TTC549 (cell line): ENCODE measurements around the gene ADAM23.
"Not testable (repeated sequence)": the region's sequence is repeated elsewhere in the genome, so short reads cannot be mapped to it uniquely, and the experiment has no call there.

Experiments used
- FAIRE-seq: peaks from 2 replicates; lab custom pipeline; 2012; peaks lifted over from hg19 to GRCh38; lab: Jason Lieb, UNC

Gene ADAM23, protein sequence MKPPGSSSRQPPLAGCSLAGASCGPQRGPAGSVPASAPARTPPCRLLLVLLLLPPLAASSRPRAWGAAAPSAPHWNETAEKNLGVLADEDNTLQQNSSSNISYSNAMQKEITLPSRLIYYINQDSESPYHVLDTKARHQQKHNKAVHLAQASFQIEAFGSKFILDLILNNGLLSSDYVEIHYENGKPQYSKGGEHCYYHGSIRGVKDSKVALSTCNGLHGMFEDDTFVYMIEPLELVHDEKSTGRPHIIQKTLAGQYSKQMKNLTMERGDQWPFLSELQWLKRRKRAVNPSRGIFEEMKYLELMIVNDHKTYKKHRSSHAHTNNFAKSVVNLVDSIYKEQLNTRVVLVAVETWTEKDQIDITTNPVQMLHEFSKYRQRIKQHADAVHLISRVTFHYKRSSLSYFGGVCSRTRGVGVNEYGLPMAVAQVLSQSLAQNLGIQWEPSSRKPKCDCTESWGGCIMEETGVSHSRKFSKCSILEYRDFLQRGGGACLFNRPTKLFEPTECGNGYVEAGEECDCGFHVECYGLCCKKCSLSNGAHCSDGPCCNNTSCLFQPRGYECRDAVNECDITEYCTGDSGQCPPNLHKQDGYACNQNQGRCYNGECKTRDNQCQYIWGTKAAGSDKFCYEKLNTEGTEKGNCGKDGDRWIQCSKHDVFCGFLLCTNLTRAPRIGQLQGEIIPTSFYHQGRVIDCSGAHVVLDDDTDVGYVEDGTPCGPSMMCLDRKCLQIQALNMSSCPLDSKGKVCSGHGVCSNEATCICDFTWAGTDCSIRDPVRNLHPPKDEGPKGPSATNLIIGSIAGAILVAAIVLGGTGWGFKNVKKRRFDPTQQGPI

DNA sequence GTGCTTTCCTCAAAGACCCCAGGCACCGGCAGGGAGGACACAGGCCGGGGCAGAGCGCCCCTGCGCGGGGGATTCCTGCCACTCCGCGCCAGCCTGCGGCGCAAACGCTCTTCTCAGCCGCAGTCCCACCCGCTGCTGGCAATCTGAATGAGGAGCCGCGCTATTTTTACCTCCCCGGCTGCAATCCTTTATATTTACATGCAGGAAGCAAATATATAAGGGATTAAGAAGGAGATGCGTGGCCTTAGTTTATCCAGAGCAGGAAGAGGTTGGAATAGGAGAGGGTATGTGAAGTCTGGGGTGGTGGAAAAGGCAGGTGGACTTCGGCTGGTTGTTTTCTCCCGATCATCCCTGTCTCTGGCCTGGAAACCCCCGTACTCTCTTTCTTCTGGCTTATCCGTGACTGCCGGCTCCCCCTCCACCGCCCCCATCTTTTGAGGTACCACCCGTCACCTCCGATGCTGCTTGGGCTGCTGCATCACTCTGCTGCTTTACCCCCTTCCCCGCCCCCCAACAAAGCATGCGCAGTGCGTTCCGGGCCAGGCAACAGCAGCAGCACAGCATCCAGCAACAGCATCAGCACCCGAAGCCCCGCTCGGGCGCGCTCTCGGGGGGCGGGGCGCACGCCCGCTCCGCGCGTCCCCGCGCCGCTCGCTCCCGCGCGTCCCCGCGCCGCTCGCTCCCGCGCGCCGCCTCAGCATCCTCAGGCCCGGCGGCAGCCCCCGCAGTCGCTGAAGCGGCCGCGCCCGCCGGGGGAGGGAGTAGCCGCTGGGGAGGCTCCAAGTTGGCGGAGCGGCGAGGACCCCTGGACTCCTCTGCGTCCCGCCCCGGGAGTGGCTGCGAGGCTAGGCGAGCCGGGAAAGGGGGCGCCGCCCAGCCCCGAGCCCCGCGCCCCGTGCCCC lies at the start of gene ADAM23:
TSS of gene ADAM23 (plus strand) at position 700 of the 902 bp plus-strand sequence. CDS start 335 bp downstream, outside the sequence.
- FAIRE-seq, result no peak

DNA sequence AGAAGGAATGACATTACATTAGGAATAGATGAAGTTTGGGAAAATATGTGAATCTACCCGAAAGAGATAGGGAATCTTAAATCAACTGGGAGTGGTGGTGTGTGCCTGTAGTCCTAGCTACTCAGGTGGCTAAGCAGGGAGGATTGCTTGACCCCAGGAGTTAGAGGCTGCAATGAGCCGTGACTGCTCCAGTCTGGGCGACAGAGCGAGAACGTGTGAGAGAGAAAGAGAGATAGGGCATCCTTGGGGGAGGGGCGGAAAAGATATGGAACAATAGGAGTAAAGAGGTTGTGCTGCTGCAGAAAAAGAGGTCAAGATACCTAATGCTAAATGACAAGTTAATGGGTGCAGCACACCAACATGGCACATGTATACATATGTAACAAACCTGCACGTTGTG lies 47.1 kb upstream of the ADAM23 start:
- no peak for FAIRE-seq

- FAIRE-seq, result not testable (repeated sequence)
Observed at GRCh38 chr2:206402956-206403569, 40.3 kb upstream of the ADAM23 start.

- no peak for FAIRE-seq
Observed at GRCh38 chr2:206408323-206409320, 34.7 kb upstream of the ADAM23 start.

- no peak for FAIRE-seq
Observed at GRCh38 chr2:206410714-206411113, 32.6 kb upstream of the ADAM23 start.

DNA sequence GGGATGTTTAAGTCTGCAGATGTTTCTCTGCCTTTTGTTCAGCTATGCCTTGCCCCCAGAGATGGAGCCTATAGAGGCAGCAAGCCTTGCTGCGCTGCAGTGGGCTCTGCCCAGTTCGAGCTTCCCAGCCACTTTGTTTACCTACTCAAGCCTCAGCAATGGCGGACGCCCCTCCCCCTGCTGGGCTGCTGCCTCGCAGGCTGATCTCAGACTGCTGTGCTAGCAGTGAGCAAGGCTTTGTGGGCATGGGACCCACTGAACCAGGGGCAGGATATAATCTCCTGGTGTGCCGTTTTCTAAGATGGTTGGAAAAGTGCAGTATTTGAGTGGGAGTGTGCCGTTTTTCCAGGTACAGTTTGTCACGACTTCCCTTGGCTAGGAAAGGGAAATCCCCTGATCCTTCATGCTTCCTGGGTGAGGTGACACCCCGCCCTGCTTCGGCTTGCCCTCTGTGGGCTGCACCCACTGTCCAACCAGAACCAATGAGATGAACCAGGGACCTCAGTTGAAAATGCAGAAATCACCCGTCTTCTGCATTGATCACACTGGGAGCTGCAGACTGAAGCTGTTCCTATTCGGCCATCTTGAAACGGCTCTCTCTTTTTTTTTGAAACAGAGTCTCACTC lies 27.6 kb upstream of the ADAM23 start:
- FAIRE-seq, result no peak

- no peak for FAIRE-seq
Observed at GRCh38 chr2:206418968-206419367, 24.4 kb upstream of the ADAM23 start.

DNA sequence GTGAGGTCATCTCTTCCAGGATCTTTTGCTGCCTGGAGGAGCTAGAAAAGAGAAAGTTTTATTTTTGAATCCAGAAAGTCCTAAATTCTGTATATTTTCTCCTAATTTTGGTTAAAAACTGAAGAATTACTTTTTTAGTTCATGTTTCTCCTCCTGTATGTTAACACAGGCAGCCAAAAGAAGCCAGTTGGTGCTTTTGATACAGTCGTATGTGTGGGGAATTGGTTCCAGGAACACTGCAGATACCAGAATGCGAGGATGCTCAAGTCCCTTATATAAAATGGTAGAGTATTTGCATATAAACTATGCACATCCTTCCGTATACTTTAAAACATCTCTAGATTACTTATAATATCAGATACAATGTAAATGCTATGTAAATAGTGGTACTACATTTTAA lies 22.6 kb upstream of the ADAM23 start:
- FAIRE-seq, result no peak

- no peak for FAIRE-seq
Observed at GRCh38 chr2:206422493-206422892, 20.8 kb upstream of the ADAM23 start.

GRCh38 chr2:206423147-206423546 lies 20.2 kb upstream of the ADAM23 start:
- no peak for FAIRE-seq

DNA sequence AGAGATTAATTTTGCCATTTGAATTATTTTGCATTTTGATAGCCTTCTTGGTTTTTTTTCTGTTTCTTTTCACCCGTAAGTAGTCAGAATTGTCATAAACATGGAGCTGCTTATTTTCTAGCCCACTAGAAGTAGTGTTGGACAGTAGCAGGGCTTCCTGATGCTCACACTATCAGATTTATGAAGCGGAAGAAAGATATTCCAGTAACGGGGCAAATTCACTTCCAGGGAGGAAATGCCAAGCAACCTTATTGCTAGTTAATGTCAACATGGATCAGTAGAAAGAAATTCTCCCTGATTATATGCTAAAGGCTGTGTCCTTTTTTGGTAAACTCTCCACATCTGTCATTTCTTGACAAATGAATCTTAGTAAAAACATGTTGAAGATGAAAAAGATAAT lies 19.2 kb upstream of the ADAM23 start:
- no peak for FAIRE-seq

DNA sequence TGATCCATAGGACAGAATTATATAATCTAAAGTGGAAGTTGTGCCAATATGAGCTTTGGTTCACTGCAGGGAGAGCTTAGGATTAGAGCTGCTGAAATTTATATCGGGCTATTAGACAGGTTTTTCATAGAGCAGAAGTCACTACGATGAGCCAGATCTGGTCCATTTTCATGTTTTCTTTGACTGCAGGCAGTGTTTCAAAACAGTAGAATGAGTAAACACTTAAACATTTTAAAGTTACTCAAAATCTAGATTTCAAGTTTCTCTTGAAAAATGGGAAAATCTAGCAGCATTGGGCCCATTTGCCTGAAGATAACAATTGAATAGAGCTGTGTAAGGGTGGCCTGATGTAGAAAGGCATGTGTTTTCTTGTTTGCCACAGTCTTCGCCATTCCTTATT lies 14.5 kb upstream of the ADAM23 start:
- no peak for FAIRE-seq

DNA sequence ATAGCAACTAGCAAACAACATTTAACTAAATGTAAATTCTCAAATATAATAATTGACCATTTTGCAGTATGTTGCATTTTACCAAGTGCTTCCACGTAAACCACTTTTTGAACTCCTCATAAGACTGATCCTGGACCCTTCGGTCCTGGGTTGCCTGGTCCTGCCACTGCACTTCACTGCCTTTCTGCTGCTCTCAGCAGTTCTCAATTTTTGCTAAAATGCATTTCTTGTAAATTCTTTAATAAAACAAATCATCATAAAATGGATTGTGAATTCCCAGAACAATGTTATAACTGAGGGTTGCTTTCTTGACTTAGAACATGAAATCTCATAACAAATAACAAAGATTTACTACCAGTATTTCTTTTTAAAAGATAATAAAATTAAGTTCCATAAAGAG lies 12.9 kb upstream of the ADAM23 start:
- FAIRE-seq, result no peak

DNA sequence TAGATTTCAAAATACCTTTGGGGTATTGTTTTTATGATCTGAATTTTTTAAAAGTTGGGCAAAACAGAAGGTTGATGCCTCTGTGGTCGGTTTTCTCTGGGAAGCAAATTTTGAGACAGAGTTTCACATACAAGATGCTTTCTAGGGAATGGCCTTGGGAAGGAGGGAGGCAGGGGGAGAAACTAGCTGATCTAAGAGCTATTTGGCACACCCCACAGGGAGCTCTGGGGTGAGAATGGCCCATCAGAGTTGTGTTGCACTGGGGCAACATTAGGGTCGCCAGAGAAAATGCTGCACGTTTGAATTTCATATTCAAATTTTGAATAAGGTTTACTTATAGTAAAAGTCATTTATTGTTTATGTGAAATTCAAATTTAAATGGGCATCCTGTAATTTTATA lies 11.9 kb upstream of the ADAM23 start:
- no peak for FAIRE-seq

- FAIRE-seq, result no peak
Observed at GRCh38 chr2:206432193-206433082, 10.9 kb upstream of the ADAM23 start.

DNA sequence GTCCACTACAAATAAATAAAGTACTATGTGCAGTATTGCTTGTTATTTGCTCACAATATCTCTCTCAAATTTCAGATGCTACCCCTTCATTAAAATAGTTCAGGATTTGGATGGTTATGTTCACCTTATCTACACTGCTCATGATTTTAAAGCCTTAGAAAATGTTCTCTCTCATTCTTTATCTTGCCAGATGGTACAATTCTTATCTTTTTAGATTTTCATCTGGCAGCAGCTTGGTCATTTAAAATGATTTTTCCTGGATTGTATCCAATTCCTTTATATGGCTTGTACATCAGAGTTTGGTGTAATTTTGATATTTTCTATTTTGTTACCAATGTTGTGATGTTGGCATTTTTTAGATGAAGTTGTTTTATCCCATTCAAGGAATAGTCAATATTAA lies 10.1 kb upstream of the ADAM23 start:
- no peak for FAIRE-seq

GRCh38 chr2:206433686-206434085 lies 9.6 kb upstream of the ADAM23 start:
- no peak for FAIRE-seq

- FAIRE-seq, result no peak
Observed at GRCh38 chr2:206435742-206436141, 7.6 kb upstream of the ADAM23 start.

- no peak for FAIRE-seq
Observed at GRCh38 chr2:206438196-206438724, 5.1 kb upstream of the ADAM23 start.
